Measurements from ENCODE around the gene NCOR2. TPM values are rescaled to one million over a fixed set of nuclear protein-coding genes. Genes with fewer than 3 reads are reported as not detected.

NCOR2 gene
- total and polyA plus RNA-seq, 10 of the 15 experiments (the other 5 are each of a cell fraction or from before 2014, with no cell fraction given): 0.43 to 179 (median 14.9) TPM

GRCh38 chr12:124520265-124520701 is 47.1 kb downstream of the NCOR2 start:
- no peak overlapping the region for H3K4me3 ChIP-seq
- H3K27me3 ChIP-seq (replicated peaks in 1 of 2; ENCODE audit: control insufficient read depth in 2 of 2, insufficient read depth in 2 of 2, low read length in 1 of 2): no peaks in the 10 kb centered on the region
- POLR2A ChIA-PET: no interaction called here
- peaks cover 2 to 3% of the 10 kb centered on the region in 2 experiments; a peak in 2 of 4 replicates for H3K36me3 ChIP-seq (ENCODE audit: control insufficient read depth in 2 of 2, insufficient read depth in 2 of 2, low read length in 1 of 2)
- no peak for FAIRE-seq
- H3K79me2 ChIP-seq (ENCODE audit: control insufficient read depth, insufficient read depth, low read length): peaks cover 30% of the 10 kb centered on the region
- H3K27ac ChIP-seq (ENCODE audit: control insufficient read depth, insufficient read depth): no peak overlapping the region
- peaks cover 2% of the 10 kb centered on the region; the same call in 1 of the 2 replicates for H4K20me1 ChIP-seq (ENCODE audit: control insufficient read depth, insufficient read depth)
- H3K4me1 ChIP-seq (ENCODE audit: control insufficient read depth, insufficient read depth, low read length): peaks cover 6% of the 10 kb centered on the region
- 97% methylated on average over 10 of the region's 14 CpGs for WGBS (ENCODE audit: insufficient coverage, insufficient replicate concordance, low lambda C conversion rate, missing lambda C conversion rate)
- RAD21 ChIA-PET (ENCODE audit: unreplicated experiment): no interaction called here
- H3K4me2 ChIP-seq (ENCODE audit: control insufficient read depth, insufficient read depth): no peak overlapping the region
- TF ChIP-seq MAX (IDR thresholded peaks at IDR 0.05; ENCODE audit: low read depth, low read length) (no peak), TBL1XR1 (IDR thresholded peaks at IDR 0.05; ENCODE audit: low read depth, low read length) (no peak), E2F8 (IDR thresholded peaks at IDR 0.05; ENCODE audit: low read depth, partially characterized antibody) (no peak)
- CTCF ChIA-PET: no interaction called here
- intact Hi-C loops (cut with micrococcal nuclease; ENCODE audit: unreplicated experiment): no loop called here
- in situ Hi-C loops (cut with MboI): no loop called here
- no TSS peak for BruUV-seq (replicated peaks)
- SMC1A ChIA-PET (ENCODE audit: uncharacterized antibody, unreplicated experiment): interaction anchor here (1.5 kb wide), 1 partner anchor 26 kb away, joined by 3 read pairs; no protein-coding TSS in a partner anchor
- no peaks in the 10 kb centered on the region for H3K9me3 ChIP-seq (replicated peaks; ENCODE audit: control insufficient read depth, insufficient read depth, low read length)
- no peak overlapping the region for H2AFZ ChIP-seq (ENCODE audit: control insufficient read depth, low read depth, low read length)
- H3K9ac ChIP-seq (ENCODE audit: control insufficient read depth, insufficient read depth, low read length): no peak overlapping the region
- ATAC-seq: no peak
- no peak for DNase-seq (ENCODE audit: low read depth, low spot score)

GRCh38 chr12:124519746-124520145 is 47.7 kb downstream of the NCOR2 start:
- ATAC-seq: no peak; the same call in 2 of the 3 replicates
- intact Hi-C loops (cut with micrococcal nuclease; ENCODE audit: unreplicated experiment) (no loop called here), in situ Hi-C loops (cut with MboI) (no loop called here)
- Histone ChIP-seq H3K36me3 (ENCODE audit: control insufficient read depth in 2 of 2, insufficient read depth in 2 of 2, low read length in 1 of 2) (peaks cover 2 to 3% of the 10 kb centered on the region in 2 experiments; a peak in 2 of 4 replicates), H3K9me3 (replicated peaks; ENCODE audit: control insufficient read depth, insufficient read depth, low read length) (no peaks in the 10 kb centered on the region), H3K27ac (ENCODE audit: control insufficient read depth, insufficient read depth) (no peak overlapping the region), H3K4me1 (ENCODE audit: control insufficient read depth, insufficient read depth, low read length) (peaks cover 6% of the 10 kb centered on the region), H2AFZ (ENCODE audit: control insufficient read depth, low read depth, low read length) (no peak overlapping the region), H4K20me1 (ENCODE audit: control insufficient read depth, insufficient read depth) (peaks cover 2% of the 10 kb centered on the region; the same call in 1 of the 2 replicates), H3K27me3 (replicated peaks in 1 of 2; ENCODE audit: control insufficient read depth in 2 of 2, insufficient read depth in 2 of 2, low read length in 1 of 2) (no peaks in the 10 kb centered on the region), H3K79me2 (ENCODE audit: control insufficient read depth, insufficient read depth, low read length) (peaks cover 32% of the 10 kb centered on the region), H3K4me2 (ENCODE audit: control insufficient read depth, insufficient read depth) (no peak overlapping the region), H3K4me3 (no peak overlapping the region), H3K9ac (ENCODE audit: control insufficient read depth, insufficient read depth, low read length) (no peak overlapping the region)
- no TSS peak for BruUV-seq (replicated peaks)
- CTCF ChIA-PET: no interaction called here
- 66% methylated on average over 10 of the region's 10 CpGs for WGBS (ENCODE audit: insufficient coverage, insufficient replicate concordance, low lambda C conversion rate, missing lambda C conversion rate)
- no peak for FAIRE-seq
- DNase-seq (ENCODE audit: low read depth, low spot score): no peak
- POLR2A ChIA-PET: no interaction called here
- SMC1A ChIA-PET (ENCODE audit: uncharacterized antibody, unreplicated experiment): interaction anchor here (0.7 to 1.5 kb wide), 2 partner anchors 10 to 26 kb away, joined by 3 read pairs; no protein-coding TSS in a partner anchor
- RAD21 ChIA-PET (ENCODE audit: unreplicated experiment): interaction anchor here (1.5 kb wide), 1 partner anchor 26 kb away, joined by 4 read pairs; no protein-coding TSS in a partner anchor
- TF ChIP-seq ZBTB11 (CRISPR knock-in tag; IDR thresholded peaks at IDR 0.05) (no peak), TCF7 (IDR thresholded peaks at IDR 0.05; ENCODE audit: borderline replicate concordance) (no peak), CBX3 (IDR thresholded peaks at IDR 0.05; ENCODE audit: borderline replicate concordance, low read depth) (no peak), PBX3 (IDR thresholded peaks at IDR 0.05; ENCODE audit: insufficient replicate concordance, low read depth, low read length) (no peak), ZNF217 (IDR thresholded peaks at IDR 0.05) (no peak), SMAD1 (IDR thresholded peaks at IDR 0.05; ENCODE audit: low read depth, partially characterized antibody) (no peak)
